Right renal cortex interstitium (tissue), 3 donors: Measurements from ENCODE around the gene ANKS1A. TPM values are rescaled to one million over a fixed set of nuclear protein-coding genes. Genes with fewer than 3 reads are reported as not detected.
"Not testable (repeated sequence)": the region's sequence is repeated elsewhere in the genome, so short reads cannot be mapped to it uniquely, and the experiment has no call there.

ENCODE experiments used
- DNase-seq, 3 donors: peaks; one replicate each; pipeline ENCODE4 v3.0.0-alpha.2; 2013; ENCODE audit warnings: low read depth in 3 of 3, low spot score in 2 of 3
- polyA plus RNA-seq, 3 donors: library from polyadenylated mRNA; unstranded; fragments of 120-200 nt; gene quantifications; one replicate each; pipeline ENCODE4 v1.2.1, GENCODE V29; 2013; ENCODE audit not compliant: insufficient read length in 3 of 3

The ANKS1A gene
- polyA plus RNA-seq, 3 donors, result 31.2 to 43.8 (median 38.4) TPM

- no peak for DNase-seq
These were observed 96.2 kb downstream of the ANKS1A start for GRCh38 chr6:34985236-34985635.

- DNase-seq, result peak; percentile 61 to 69 (median 62)
These were observed 97.8 kb downstream of the ANKS1A start for GRCh38 chr6:34986845-34987246.

DNA sequence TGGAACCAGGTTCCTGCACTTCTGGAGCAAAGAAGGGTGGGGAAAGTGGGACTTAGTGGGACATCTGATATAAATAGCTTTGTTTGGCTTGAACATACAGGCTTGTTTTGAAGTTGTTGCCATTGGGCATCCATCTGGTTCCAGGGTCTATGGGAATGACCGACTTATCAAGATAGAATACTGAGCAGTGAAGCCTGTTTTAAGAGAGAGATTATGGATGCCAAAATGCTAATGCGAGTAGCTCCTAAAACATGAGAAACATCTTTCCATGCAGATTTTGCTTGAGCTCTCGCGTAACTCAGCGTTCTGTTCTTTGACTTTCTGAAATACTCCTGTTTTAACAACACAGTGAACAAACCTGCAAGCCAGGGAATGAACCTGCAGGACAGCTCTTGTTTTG is 98.5 kb downstream of the ANKS1A start:
- DNase-seq, result no peak

GRCh38 chr6:34990971-34991560 is 102.0 kb downstream of the ANKS1A start:
- DNase-seq, result no peak

GRCh38 chr6:34992376-34992775 is 103.3 kb downstream of the ANKS1A start:
- DNase-seq, result no peak

DNA sequence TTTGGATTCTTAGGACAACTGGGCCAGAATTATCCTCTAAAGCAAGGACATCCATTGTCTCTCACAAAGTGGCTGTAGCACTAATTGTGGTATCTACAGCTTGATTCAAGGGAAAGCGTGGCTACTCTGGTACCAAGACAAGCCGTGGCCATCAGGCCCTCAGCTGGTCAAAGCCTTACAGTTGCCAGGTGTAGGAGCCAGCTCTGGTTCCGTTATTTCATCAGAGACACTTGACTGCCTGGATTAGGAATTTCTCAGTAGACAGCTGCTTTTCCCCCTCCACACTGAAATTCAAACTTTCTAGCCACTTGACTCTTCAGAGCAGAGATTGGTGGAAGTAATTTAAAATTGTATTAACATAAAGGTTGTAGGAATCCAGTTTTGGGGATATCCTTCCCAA is 104.2 kb downstream of the ANKS1A start:
- DNase-seq, result no peak

GRCh38 chr6:34994693-34995092 is 105.6 kb downstream of the ANKS1A start:
- no peak for DNase-seq

GRCh38 chr6:34998417-34998816 is 109.4 kb downstream of the ANKS1A start:
- not testable (repeated sequence) for DNase-seq

DNA sequence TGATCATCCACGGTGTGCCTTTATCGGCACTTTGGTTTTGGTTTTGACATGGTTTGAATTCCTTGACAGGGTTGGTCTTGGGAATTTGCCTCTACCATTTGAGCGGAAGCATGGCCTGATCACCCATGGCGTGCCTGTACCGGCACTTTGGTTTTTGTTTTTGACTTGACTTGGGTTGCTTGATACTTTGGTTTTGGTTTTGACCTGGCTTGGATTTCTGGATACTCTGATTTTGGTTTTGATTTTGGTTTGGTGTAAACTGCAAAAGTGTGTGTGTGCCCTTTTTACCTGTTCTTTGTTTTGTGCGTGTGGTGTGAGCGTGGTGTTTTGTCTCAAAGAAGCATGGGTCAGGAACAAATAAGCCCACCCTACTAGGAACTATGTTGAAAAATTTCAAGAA is 110.1 kb downstream of the ANKS1A start:
- DNase-seq, result not testable (repeated sequence)

- DNase-seq, result not testable (repeated sequence)
These were observed 110.9 kb downstream of the ANKS1A start for GRCh38 chr6:34999962-35000361.

- not testable (repeated sequence) for DNase-seq
These were observed 112.3 kb downstream of the ANKS1A start for GRCh38 chr6:35001349-35001748.

GRCh38 chr6:35003886-35004530 is 115.0 kb downstream of the ANKS1A start:
- DNase-seq, result not testable (repeated sequence)

GRCh38 chr6:35007016-35007415 is 118.0 kb downstream of the ANKS1A start:
- DNase-seq, result no peak

DNA sequence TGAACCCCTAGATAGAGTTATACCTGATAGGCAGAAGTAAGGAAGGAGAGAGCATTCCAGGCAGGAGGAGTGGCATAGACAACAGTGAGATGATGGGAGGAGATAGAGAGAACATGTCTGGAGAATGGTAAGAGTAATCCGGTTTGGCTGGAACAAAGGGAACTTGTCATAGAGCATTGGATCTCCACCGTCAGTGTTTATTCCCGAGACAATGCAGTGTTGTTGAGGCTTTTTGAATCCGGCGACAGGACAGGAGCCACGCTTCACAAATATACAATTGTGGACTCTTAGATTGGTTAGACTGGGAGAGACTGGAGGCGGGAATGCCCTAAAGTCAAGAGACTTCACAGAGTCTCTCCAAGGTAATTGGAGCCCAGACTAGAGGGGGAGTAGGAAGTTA is 119.8 kb downstream of the ANKS1A start:
- no peak for DNase-seq

GRCh38 chr6:35011096-35012041 is 122.3 kb downstream of the ANKS1A start:
- DNase-seq, result no peak

DNA sequence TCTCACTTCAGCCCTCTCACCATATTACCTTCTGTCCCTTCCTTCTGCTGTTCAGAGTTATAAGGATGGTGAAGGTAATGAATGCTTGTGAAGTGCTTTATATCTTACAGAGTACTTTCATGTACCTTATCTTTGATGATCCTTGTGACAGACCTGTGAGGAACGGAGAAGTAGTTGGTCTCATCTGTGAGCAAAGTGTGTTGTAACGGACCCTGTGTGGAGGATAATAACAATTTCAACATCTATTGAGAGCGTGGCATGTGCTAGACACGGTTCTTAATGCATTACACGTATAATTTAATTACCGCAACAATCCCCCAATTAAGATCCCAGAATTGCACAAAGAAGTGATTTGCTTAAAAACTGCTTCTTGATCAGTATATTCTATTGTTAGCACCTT is 124.6 kb downstream of the ANKS1A start:
- no peak for DNase-seq

DNA sequence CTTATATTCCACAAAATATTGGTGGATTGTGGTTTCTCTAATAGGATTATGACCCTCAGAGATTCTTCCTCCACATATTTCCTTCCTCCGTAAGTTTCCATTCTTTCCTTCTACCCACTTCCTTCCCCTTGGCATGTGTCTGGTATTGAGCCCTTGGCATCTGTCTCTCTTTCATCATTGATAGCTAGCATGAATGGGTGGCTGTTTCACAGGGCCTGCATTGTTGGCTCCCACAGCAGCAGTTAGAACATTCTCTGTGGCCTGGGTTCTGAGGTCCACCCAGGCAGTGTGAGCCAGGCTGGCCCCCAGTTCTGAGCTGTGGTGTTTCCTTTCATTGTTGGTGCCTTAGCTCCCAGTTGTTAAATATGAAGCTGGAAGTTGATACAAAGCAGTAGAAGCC is 125.3 kb downstream of the ANKS1A start:
- no peak for DNase-seq

DNA sequence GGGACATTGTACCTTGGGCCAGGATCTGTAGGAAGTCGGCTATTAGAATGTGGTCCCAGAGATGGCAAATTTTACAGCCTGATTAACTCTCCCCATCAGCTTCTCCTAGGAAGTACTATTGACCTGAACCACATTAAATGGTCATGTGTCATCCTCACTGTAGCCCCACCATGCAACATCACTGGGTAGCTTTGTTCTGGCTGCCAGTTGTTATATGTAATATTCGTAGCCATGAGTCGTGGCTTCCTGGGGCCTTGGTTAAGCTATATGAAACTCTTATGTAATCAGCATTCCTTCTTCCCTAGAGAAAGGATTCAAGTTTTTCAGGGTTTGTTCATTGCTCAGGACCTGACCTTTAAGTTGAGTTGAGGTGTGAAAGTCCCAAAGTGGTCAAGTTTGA is 125.7 kb downstream of the ANKS1A start:
- DNase-seq, result no peak

DNA sequence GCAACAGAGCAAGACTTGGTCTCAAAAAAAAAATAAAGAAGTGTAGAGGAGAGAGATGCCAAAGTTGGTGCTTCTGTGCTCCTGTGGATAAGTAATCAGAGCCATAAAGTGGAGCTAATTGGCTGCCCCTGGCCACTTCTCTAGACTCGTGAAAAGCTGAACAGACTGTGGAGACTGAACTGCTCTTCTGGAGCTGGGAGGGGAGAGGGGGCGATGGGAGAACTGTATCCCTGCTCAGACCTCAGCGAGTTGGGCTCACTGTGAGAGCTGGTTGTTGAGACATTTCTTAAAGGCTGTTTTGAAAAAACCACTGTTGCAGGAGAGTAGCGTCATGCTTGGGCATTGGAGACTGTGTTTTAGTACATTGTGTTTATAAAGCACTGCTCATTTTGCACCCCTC is 126.4 kb downstream of the ANKS1A start:
- no peak for DNase-seq

GRCh38 chr6:35015996-35016395 is 126.9 kb downstream of the ANKS1A start:
- DNase-seq, result no peak

GRCh38 chr6:35016502-35017321 is 127.7 kb downstream of the ANKS1A start:
- peak; percentile 59 to 71 (median 68) for DNase-seq
